Measurements from ENCODE around the gene PLD6.

DNA sequence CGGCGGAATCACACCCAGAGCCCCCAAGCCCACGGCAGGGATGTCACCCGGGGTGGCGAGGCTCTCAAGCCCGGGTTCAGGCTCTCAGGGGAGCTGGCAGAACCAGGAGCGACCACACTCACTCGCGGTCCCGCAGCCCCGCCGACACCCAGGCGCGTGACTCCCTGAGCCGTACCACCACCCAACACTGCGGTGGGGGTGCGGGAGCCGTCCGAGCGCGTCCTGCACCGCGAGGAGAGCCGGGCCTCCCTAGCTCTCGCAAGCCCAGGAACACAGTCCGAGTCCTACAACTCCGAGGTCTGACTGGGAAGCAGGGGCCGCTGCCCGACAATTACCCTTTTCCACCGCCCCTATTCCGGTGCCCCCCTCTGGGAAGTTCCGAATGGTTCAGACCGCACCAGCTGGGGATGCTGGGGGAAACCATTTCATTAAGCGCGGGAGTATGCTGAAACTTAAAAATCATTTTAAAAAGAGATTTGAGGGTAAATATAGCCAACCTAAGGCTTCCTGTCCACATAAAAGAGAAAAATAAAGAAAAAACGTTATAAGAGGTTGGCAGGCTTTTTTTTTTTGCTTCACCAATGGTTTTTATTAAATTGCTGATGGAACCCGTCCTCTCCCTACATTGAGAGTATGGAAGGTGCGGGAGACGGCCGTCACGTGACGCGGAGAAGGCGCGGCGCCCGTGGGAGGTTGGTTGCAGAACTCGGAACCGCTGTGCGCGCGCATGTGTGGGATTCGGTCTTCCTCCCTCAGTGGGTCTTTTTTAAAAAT, 31.1 kb upstream of the PLD6 start, which contains the start of gene FLCN:
- TF ChIP-seq, protein P1, sequence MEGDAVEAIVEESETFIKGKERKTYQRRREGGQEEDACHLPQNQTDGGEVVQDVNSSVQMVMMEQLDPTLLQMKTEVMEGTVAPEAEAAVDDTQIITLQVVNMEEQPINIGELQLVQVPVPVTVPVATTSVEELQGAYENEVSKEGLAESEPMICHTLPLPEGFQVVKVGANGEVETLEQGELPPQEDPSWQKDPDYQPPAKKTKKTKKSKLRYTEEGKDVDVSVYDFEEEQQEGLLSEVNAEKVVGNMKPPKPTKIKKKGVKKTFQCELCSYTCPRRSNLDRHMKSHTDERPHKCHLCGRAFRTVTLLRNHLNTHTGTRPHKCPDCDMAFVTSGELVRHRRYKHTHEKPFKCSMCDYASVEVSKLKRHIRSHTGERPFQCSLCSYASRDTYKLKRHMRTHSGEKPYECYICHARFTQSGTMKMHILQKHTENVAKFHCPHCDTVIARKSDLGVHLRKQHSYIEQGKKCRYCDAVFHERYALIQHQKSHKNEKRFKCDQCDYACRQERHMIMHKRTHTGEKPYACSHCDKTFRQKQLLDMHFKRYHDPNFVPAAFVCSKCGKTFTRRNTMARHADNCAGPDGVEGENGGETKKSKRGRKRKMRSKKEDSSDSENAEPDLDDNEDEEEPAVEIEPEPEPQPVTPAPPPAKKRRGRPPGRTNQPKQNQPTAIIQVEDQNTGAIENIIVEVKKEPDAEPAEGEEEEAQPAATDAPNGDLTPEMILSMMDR (IDR thresholded peaks at IDR 0.05) = peak in 3 of 6 experiments; percentile 8 to 29 (median 16)
- peak; percentile 64 to 74 for TF ChIP-seq POLR2A (IDR thresholded peaks at IDR 0.05)

Data from Peyer's patch (tissue), 4 donors.